HepG2 (cell line): Measurements from ENCODE around the gene AHRR. TPM values are rescaled to one million over a fixed set of nuclear protein-coding genes. Genes with fewer than 3 reads are reported as not detected.

Experiments used
- ATAC-seq: fragments of 200-7000 bp; cut with Tn5 transposase; 3 replicates; pipeline ENCODE4 v1.9.1; 2020; ENCODE audit warnings: mild to moderate bottlenecking, moderate library complexity
- BruUV-seq: library from RNA; stranded (reverse); fragments of 400-500 nt; replicated peaks from 2 replicates; lab custom pipeline; 2021; lab: Mats Ljungman, UMichigan
- CTCF ChIA-PET: fragments of 300-600 bp; formaldehyde crosslinking; extraction: SDS; loops from one replicate; lab custom pipeline; 2021; ENCODE audit warnings: low total read pairs, inconsistent platforms, low intra/inter-chr PET ratio; lab: Yijun Ruan, JAX
- POLR2A ChIA-PET: fragments of 350-600 bp; sonication (Branson Sonifier 250); formaldehyde crosslinking; loops from one replicate; lab custom pipeline; 2020; ENCODE audit warnings: antibody characterized with exemption, inconsistent platforms; lab: Yijun Ruan, JAX
- DNase-seq: peaks from one replicate; pipeline ENCODE4 v3.0.0-alpha.2; 2015; ENCODE audit warnings: low spot score
- FAIRE-seq: peaks from 3 replicates; lab custom pipeline; 2011; peaks lifted over from hg19 to GRCh38; lab: Jason Lieb, UNC
- H2AFZ ChIP-seq: one replicate; pipeline ENCODE4 v1.6.1; 2011; ENCODE audit warnings: low read length, inconsistent platforms
- H3K27ac ChIP-seq: fragments of 300-600 bp; 3 replicates; pipeline ENCODE4 v1.8.0; 2011; ENCODE audit warnings: mixed run types, mild to moderate bottlenecking, mixed read lengths, low read length, inconsistent platforms; ENCODE audit not compliant: insufficient read depth; ENCODE audit errors: extremely low read length
- H3K27me3 ChIP-seq, 2 experiments: fragments of 200-600 bp in 1 of 2; 2 replicates in 1 of 2; 3 replicates in 1 of 2; pipeline versions ENCODE4 v1.6.0 to v1.8.0; 2011; ENCODE audit warnings: low read length in 2 of 2, mild to moderate bottlenecking in 2 of 2, moderate library complexity in 2 of 2, inconsistent platforms in 1 of 2; ENCODE audit not compliant: insufficient read depth in 2 of 2, control insufficient read depth in 1 of 2
- H3K36me3 ChIP-seq, 2 experiments: fragments of 200-600 bp in 1 of 2; replicated peaks in 1 of 2; 2 replicates in 1 of 2; 3 replicates in 1 of 2; pipeline versions ENCODE4 v1.5.1 to v1.8.0; 2011; ENCODE audit warnings: low read length in 2 of 2, inconsistent platforms in 1 of 2; ENCODE audit not compliant: insufficient read depth in 2 of 2, control insufficient read depth in 1 of 2
- H3K4me1 ChIP-seq: 2 replicates; pipeline ENCODE4 v1.5.1; 2012; ENCODE audit warnings: low read length, inconsistent platforms; ENCODE audit not compliant: insufficient read depth
- H3K4me2 ChIP-seq: 2 replicates; pipeline ENCODE4 v1.6.0; 2011; ENCODE audit warnings: low read depth, low read length, inconsistent platforms
- H3K4me3 ChIP-seq, 3 experiments: fragments of 200-600 bp in 1 of 3; sonication (generic), shearing (Covaris generic) in 1 of 3; replicated peaks in 1 of 3; 2 replicates each; pipeline ENCODE4 v1.5.1; 2011 to 2016; ENCODE audit warnings: low read length in 3 of 3, inconsistent platforms in 2 of 3, low read depth in 2 of 3, mild to moderate bottlenecking in 2 of 3, control low read depth in 1 of 3, mixed read lengths in 1 of 3; ENCODE audit not compliant: insufficient read depth in 1 of 3
- H3K79me2 ChIP-seq: one replicate; pipeline ENCODE4 v1.6.1; 2011; ENCODE audit warnings: low read length, inconsistent platforms; ENCODE audit not compliant: insufficient read depth
- H3K9ac ChIP-seq: 2 replicates; pipeline ENCODE4 v1.6.0; 2011; ENCODE audit warnings: mild to moderate bottlenecking, low read depth, low read length, inconsistent platforms; ENCODE audit not compliant: insufficient read depth
- H3K9me3 ChIP-seq: 2 replicates; pipeline ENCODE4 v1.5.1; 2012; ENCODE audit warnings: mild to moderate bottlenecking, low read length
- H4K20me1 ChIP-seq: 2 replicates; pipeline ENCODE4 v1.6.0; 2011; ENCODE audit warnings: inconsistent platforms, mild to moderate bottlenecking, low read length, moderate library complexity; ENCODE audit not compliant: insufficient read depth
- MTF1 ChIP-seq: sonication (generic); formaldehyde crosslinking; IDR thresholded peaks from 2 replicates; pipeline ENCODE4 v1.5.0; 2020; ENCODE audit warnings: missing genetic modification reagents
- NFE2L2 ChIP-seq: fragments of 150-350 bp; IDR thresholded peaks from 2 replicates; pipeline ENCODE4 v1.6.1; 2014; ENCODE audit warnings: low read length
- SPEN ChIP-seq: sonication (generic); formaldehyde crosslinking; IDR thresholded peaks from 2 replicates; pipeline ENCODE4 v1.5.1; 2020; ENCODE audit warnings: low read depth, mild to moderate bottlenecking, missing genetic modification reagents
- ZBTB21 ChIP-seq: sonication (generic); formaldehyde crosslinking; IDR thresholded peaks from 2 replicates; pipeline ENCODE4 v1.4.0; 2020; ENCODE audit warnings: missing genetic modification reagents
- ZNF644 ChIP-seq: IDR thresholded peaks from 2 replicates; pipeline ENCODE4 v1.6.1; 2016; ENCODE audit warnings: low read depth
- WGBS: methylation state at CpG from one replicate; pipeline ENCODE4 v1.1.6; 2017; ENCODE audit warnings: low lambda C conversion rate; 5-methylcytosine and 5-hydroxymethylcytosine counted together
- in situ Hi-C: cut with HindIII; loops from 2 replicates; pipeline ENCODE4 v1.10.0; 2017; ENCODE audit warnings: low pct_unique_long_range_greater_than_20kb; ENCODE audit not compliant: extremely low pct_ligation_motif_present
- intact Hi-C: fragments of 100-400 bp; cut with micrococcal nuclease; formaldehyde crosslinking; loops from one replicate; pipeline ENCODE4 v1.10.0; 2022; ENCODE audit not compliant: unreplicated experiment
- polyA plus RNA-seq, 8 experiments: library from polyadenylated mRNA; depleted of rRNA in 3 of 8; stranded (reverse) in 7 of 8; unstranded in 1 of 8; fragments of >200 nt; fragmentation: Illumina TruSeq in 4 of 8; extraction: Trizol in 4 of 8; gene quantifications; 2 replicates each; pipeline versions ENCODE4 v1.2.1 to v1.2.3, GENCODE V29; 2011 to 2016; ENCODE audit warnings: low read depth in 4 of 8, missing spikeins in 1 of 8, mixed read lengths in 1 of 8; ENCODE audit not compliant: insufficient read depth in 1 of 8
- total RNA-seq, 5 experiments: library from RNA; depleted of rRNA; stranded (reverse); fragments of >200 nt; fragmentation: Illumina TruSeq; extraction: Trizol; gene quantifications; 2 replicates each; pipeline ENCODE4 v1.2.3, GENCODE V29; 2016; ENCODE audit warnings: low read depth in 1 of 5
- TF ChIP-seq, protein P1 (sequence below): fragments of 450-650 bp; IDR thresholded peaks from 2 replicates; pipeline ENCODE4 v1.6.1; 2016

AHRR gene
- total and polyA plus RNA-seq, 2 of the 13 experiments (the other 11 are each of a cell fraction or from before 2014, with no cell fraction given), result 0.28 to 0.35 TPM

DNA sequence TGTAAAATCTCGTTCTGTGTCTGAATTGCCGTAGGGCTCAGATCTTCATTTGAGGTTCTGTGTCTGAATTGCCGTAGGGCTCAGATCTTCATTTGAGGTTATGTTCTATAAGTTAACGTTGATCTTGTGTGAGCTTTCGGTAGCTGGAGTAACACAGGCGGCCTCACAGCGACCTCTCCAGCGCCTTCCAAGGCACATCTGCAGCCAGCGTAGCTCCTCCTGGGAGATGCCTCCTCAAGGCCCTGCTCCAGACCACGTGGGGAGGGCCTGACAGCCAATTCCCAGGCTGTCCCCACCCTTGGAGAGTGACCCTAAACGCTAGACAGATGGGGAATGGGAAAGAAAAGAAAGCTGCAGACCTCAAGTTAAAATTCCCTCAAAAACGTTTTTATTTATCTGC lies 8.7 kb upstream of the AHRR start:
- H2AFZ ChIP-seq, result no peak overlapping the region
- no peak for DNase-seq
- no peaks in the 10 kb centered on the region; the same call in 1 of the 2 replicates for H4K20me1 ChIP-seq
- intact Hi-C loops (no loop called here), in situ Hi-C loops (no loop called here)
- no peaks in the 10 kb centered on the region for H3K9me3 ChIP-seq
- no TSS peak for BruUV-seq
- no peaks in the 10 kb centered on the region for H3K27me3 ChIP-seq
- peaks cover 9 to 31% of the 10 kb centered on the region in 2 experiments; a peak in 4 of 5 replicates for H3K36me3 ChIP-seq
- no peak overlapping the region for H3K4me2 ChIP-seq
- FAIRE-seq, result no peak
- no peak for TF ChIP-seq ZBTB21 (CRISPR knock-in tag)
- TF ChIP-seq ZNF644 (CRISPR knock-in tag), result no peak
- TF ChIP-seq MTF1 (CRISPR knock-in tag), result no peak
- TF ChIP-seq, protein P1, sequence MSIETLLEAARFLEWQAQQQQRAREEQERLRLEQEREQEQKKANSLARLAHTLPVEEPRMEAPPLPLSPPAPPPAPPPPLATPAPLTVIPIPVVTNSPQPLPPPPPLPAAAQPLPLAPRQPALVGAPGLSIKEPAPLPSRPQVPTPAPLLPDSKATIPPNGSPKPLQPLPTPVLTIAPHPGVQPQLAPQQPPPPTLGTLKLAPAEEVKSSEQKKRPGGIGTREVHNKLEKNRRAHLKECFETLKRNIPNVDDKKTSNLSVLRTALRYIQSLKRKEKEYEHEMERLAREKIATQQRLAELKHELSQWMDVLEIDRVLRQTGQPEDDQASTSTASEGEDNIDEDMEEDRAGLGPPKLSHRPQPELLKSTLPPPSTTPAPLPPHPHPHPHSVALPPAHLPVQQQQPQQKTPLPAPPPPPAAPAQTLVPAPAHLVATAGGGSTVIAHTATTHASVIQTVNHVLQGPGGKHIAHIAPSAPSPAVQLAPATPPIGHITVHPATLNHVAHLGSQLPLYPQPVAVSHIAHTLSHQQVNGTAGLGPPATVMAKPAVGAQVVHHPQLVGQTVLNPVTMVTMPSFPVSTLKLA, result no peak
- TF ChIP-seq SPEN (CRISPR knock-in tag), result no peak
- no peak for ATAC-seq
- H3K4me1 ChIP-seq, result no peaks in the 10 kb centered on the region
- ChIA-PET CTCF (no interaction called here), POLR2A (no interaction called here)
- H3K4me3 ChIP-seq, result no peak overlapping the region
- no peak overlapping the region for H3K9ac ChIP-seq
- WGBS, result 88% methylated on average over 11 of the region's 12 CpGs
- no peak overlapping the region for H3K27ac ChIP-seq
- H3K79me2 ChIP-seq, result no peaks in the 10 kb centered on the region

DNA sequence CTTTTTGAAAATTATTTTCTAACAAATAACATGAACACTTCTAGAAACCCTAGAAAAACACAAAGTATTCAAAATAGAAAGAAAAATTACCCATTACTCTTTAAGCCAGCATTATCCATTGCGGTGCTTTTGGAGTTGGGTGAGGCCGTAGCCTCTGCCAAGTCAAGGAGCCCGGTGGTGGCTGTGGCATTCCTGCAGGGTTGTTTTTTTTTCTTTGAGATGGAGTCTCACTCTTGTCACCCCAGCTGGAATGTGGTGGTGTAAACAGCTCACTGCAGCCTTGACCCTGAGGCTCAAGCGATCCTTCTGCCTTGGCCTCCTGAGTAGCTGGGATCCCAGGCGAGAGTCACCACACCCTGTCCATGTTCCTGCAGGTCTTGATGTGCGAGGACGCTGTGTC lies 8.2 kb upstream of the AHRR start:
- H3K36me3 ChIP-seq, result peaks cover 9 to 27% of the 10 kb centered on the region in 2 experiments; a peak in 4 of 5 replicates
- H4K20me1 ChIP-seq, result peaks cover under 1% of the 10 kb centered on the region; the same call in 1 of the 2 replicates
- no TSS peak for BruUV-seq
- H2AFZ ChIP-seq, result no peak overlapping the region
- in situ Hi-C loops (no loop called here), intact Hi-C loops (no loop called here)
- ATAC-seq, result no peak
- no peak overlapping the region for H3K4me2 ChIP-seq
- H3K9ac ChIP-seq, result no peak overlapping the region
- no peak for DNase-seq
- ChIA-PET CTCF (no interaction called here), POLR2A (no interaction called here)
- no peak overlapping the region for H3K4me3 ChIP-seq
- 95% methylated on average over 7 of the region's 7 CpGs for WGBS
- FAIRE-seq, result no peak
- no peaks in the 10 kb centered on the region for H3K79me2 ChIP-seq
- no peaks in the 10 kb centered on the region for H3K27me3 ChIP-seq
- H3K27ac ChIP-seq, result no peak overlapping the region
- no peak for TF ChIP-seq NFE2L2
- H3K9me3 ChIP-seq, result no peaks in the 10 kb centered on the region
- H3K4me1 ChIP-seq, result peaks cover under 1% of the 10 kb centered on the region; the same call in 1 of the 2 replicates
